Lower leg skin (tissue), 4 donors: Measurements from ENCODE around the gene SLC8A1. TPM values are rescaled to one million over a fixed set of nuclear protein-coding genes. Genes with fewer than 3 reads are reported as not detected.

ENCODE experiments used
- DNase-seq, 2 donors: peaks; one replicate each; pipeline ENCODE4 v3.0.0-alpha.2; 2019; ENCODE audit warnings: low spot score in 2 of 2
- H3K4me3 ChIP-seq: fragments of 200-600 bp; sonication (generic); 2 replicates; pipeline ENCODE4 v1.5.1; 2017; ENCODE audit warnings: mild to moderate bottlenecking, low read depth; ENCODE audit not compliant: poor library complexity, severe bottlenecking
- POLR2A ChIP-seq, 2 donors: fragments of 450-650 bp; IDR thresholded peaks; one replicate each; pipeline ENCODE4 v1.6.1; 2016 to 2017; ENCODE audit warnings: antibody characterized with exemption in 2 of 2, mild to moderate bottlenecking in 1 of 2, moderate library complexity in 1 of 2
- WGBS, 2 donors: methylation state at CpG; one replicate each; pipeline ENCODE4 v1.1.5; 2018; 5-methylcytosine and 5-hydroxymethylcytosine counted together
- intact Hi-C: fragments of 100-400 bp; cut with DNase I; formaldehyde crosslinking; loops from one replicate; pipeline ENCODE4 v1.15.0; 2023; ENCODE audit warnings: low total_unique reads
- total RNA-seq, 4 donors: library from RNA; depleted of rRNA; stranded (reverse); fragments of >200 nt; gene quantifications; one replicate each; pipeline ENCODE4 v1.1.0, GENCODE V29; 2016
- TF ChIP-seq, protein P1 (sequence below), 3 donors: fragments of 450-650 bp; IDR thresholded peaks; one replicate each; pipeline ENCODE4 v1.5.1; 2016; ENCODE audit warnings: antibody characterized with exemption in 3 of 3, mild to moderate bottlenecking in 3 of 3, moderate library complexity in 2 of 3

The SLC8A1 gene
- total RNA-seq, 4 donors from 2014 or later: 7.5 to 21.2 (median 13.0) TPM

DNA sequence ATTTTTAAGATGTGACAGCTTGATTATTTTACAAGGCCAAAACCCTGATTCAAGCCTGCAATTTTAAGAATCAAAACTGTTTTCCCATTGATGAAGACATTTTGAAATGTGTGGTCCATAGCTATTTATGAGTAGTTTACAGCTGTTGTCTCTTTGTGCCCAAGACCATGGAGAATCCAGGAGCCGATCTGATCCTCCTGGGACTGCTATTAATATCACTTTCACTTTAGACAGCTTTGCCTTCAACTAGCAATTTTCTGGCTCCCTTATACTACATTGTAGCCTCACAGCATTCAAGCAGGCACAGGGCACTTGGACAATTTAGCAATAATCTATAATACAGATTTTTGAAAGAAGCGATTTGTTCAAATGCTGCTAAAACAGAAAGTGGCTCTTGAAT is 172.9 kb downstream of the SLC8A1 start:
- H3K4me3 ChIP-seq: no peak overlapping the region
- no peak for TF ChIP-seq POLR2A (IDR thresholded peaks at IDR 0.05)
- TF ChIP-seq, protein P1, sequence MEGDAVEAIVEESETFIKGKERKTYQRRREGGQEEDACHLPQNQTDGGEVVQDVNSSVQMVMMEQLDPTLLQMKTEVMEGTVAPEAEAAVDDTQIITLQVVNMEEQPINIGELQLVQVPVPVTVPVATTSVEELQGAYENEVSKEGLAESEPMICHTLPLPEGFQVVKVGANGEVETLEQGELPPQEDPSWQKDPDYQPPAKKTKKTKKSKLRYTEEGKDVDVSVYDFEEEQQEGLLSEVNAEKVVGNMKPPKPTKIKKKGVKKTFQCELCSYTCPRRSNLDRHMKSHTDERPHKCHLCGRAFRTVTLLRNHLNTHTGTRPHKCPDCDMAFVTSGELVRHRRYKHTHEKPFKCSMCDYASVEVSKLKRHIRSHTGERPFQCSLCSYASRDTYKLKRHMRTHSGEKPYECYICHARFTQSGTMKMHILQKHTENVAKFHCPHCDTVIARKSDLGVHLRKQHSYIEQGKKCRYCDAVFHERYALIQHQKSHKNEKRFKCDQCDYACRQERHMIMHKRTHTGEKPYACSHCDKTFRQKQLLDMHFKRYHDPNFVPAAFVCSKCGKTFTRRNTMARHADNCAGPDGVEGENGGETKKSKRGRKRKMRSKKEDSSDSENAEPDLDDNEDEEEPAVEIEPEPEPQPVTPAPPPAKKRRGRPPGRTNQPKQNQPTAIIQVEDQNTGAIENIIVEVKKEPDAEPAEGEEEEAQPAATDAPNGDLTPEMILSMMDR (IDR thresholded peaks at IDR 0.05): no peak
- WGBS, 2 donors: 43 to 47% methylated on average over 2 of the region's 2 CpGs
- intact Hi-C loops: no loop called here
- no peak for DNase-seq

- H3K4me3 ChIP-seq: no peak overlapping the region
- intact Hi-C loops: no loop called here
- whole genome bisulfite sequencing, 2 donors: 88 to 93% methylated on average over 1 of the region's 1 CpG
- TF ChIP-seq, protein P1 (IDR thresholded peaks at IDR 0.05): no peak
- TF ChIP-seq POLR2A (IDR thresholded peaks at IDR 0.05): no peak
- DNase-seq: no peak
Measured at GRCh38 chr2:40276076-40276475, 175.8 kb downstream of the SLC8A1 start.

- WGBS, 2 donors: 86 to 88% methylated on average over 4 of the region's 4 CpGs
- DNase-seq: no peak
- intact Hi-C loops: no loop called here
- H3K4me3 ChIP-seq: no peak overlapping the region
- TF ChIP-seq, protein P1 (IDR thresholded peaks at IDR 0.05): no peak
- no peak for TF ChIP-seq POLR2A (IDR thresholded peaks at IDR 0.05)
Measured at GRCh38 chr2:40274270-40274669, 177.6 kb downstream of the SLC8A1 start.

GRCh38 chr2:40273734-40274182 is 178.1 kb downstream of the SLC8A1 start:
- WGBS, 2 donors: 70 to 77% methylated on average over 6 of the region's 6 CpGs
- intact Hi-C loops: no loop called here

DNA sequence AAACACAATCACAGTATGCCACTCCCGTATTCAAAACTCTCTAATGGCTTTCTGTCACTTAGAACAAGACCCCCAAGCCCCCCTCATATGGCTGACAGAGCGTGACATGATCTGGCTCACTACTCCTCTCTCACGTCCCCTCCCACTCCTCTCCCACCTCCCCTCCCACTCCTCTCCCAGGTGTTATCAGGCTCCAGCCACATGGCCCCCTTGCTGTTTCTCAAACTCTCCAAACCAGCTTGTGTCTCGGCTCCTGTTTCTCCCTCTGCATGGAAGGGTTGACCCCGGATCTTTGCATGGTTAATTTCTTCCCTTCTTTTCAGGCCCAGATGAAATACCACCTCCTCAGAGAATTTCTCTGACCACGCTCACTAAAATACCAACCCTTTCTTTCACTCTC is 180.8 kb downstream of the SLC8A1 start:
- intact Hi-C loops: no loop called here
- WGBS, 2 donors: 71 to 79% methylated on average over 6 of the region's 6 CpGs
- no peak overlapping the region for H3K4me3 ChIP-seq
- no peak for DNase-seq
- TF ChIP-seq, protein P1 (IDR thresholded peaks at IDR 0.05): no peak
- no peak for TF ChIP-seq POLR2A (IDR thresholded peaks at IDR 0.05)

More at GRCh38 chr2:40273734-40274182, 178.1 kb downstream of the SLC8A1 start:
- no peak overlapping the region for H3K4me3 ChIP-seq
- TF ChIP-seq, protein P1 (IDR thresholded peaks at IDR 0.05): no peak
- TF ChIP-seq POLR2A (IDR thresholded peaks at IDR 0.05): no peak
- DNase-seq: no peak

- intact Hi-C loops: no loop called here
- TF ChIP-seq, protein P1 (IDR thresholded peaks at IDR 0.05): no peak
- no peak for TF ChIP-seq POLR2A (IDR thresholded peaks at IDR 0.05)
- WGBS, 2 donors: 71 to 78% methylated on average over 2 of the region's 2 CpGs
Measured at GRCh38 chr2:40270372-40270771, 181.5 kb downstream of the SLC8A1 start.

More at GRCh38 chr2:40270372-40270771, 181.5 kb downstream of the SLC8A1 start:
- DNase-seq: no peak
- H3K4me3 ChIP-seq: no peak overlapping the region
